GM21825 (cell line): ENCODE results near the gene STRIP2.
A peak's percentile ranks its signal among the peaks of the same experiment; 100 is the strongest.
"Not testable (repeated sequence)": the region's sequence is repeated elsewhere in the genome, so short reads cannot be mapped to it uniquely, and the experiment has no call there.

Experiments
- ATAC-seq: cut with Tn5 transposase; IDR thresholded peaks from one replicate; pipeline ENCODE4 v1.9.1; 2021; ENCODE audit warnings: mild to moderate bottlenecking, moderate library complexity; ENCODE audit not compliant: unreplicated experiment

Gene STRIP2, protein sequence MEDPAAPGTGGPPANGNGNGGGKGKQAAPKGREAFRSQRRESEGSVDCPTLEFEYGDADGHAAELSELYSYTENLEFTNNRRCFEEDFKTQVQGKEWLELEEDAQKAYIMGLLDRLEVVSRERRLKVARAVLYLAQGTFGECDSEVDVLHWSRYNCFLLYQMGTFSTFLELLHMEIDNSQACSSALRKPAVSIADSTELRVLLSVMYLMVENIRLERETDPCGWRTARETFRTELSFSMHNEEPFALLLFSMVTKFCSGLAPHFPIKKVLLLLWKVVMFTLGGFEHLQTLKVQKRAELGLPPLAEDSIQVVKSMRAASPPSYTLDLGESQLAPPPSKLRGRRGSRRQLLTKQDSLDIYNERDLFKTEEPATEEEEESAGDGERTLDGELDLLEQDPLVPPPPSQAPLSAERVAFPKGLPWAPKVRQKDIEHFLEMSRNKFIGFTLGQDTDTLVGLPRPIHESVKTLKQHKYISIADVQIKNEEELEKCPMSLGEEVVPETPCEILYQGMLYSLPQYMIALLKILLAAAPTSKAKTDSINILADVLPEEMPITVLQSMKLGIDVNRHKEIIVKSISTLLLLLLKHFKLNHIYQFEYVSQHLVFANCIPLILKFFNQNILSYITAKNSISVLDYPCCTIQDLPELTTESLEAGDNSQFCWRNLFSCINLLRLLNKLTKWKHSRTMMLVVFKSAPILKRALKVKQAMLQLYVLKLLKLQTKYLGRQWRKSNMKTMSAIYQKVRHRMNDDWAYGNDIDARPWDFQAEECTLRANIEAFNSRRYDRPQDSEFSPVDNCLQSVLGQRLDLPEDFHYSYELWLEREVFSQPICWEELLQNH

DNA sequence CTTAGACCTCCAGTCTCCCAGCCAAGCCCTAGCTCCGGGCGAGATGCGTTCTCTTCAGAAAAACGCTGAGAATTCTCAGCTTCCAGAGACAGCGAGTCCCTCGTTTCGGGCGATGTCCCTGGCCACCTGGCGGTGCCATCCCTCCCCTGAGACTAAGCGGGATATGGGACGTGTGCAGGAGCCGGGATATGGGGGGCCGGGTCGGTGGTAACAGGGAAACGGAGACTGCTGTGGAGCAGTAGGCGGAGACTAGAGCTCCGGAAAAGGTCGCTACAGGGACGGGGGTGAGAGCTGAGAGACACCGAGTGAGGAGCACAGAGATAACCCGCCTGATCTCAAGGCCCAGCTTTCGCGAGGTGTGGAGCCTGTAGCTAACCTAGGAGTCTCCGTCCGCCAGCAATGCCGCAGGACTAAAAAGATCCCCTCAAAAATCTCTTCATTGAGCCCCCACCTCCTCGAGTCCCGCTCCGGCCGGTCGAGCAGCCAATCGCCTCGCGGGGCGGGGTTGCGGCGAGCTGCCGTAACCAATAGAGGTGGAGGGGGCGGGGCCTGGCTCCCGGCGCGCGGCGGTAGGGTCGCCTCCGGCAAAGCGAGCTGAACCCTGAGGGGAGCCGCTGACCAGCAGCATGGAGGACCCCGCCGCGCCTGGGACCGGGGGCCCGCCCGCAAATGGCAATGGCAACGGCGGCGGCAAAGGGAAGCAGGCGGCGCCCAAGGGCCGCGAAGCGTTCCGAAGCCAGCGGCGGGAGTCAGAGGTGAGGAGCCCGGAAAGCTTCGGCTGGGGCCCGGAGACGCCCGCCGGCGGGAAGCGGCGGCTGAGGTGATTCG is at the start of gene STRIP2:
STRIP2 (plus strand) TSS at position 586 of the 828 bp plus-strand sequence; CDS start at position 627, 41 bp downstream.
- ATAC-seq, result peak; percentile 96

- ATAC-seq, result no peak
Observed at GRCh38 chr7:129385116-129385515, 49.1 kb upstream of the STRIP2 start.

DNA sequence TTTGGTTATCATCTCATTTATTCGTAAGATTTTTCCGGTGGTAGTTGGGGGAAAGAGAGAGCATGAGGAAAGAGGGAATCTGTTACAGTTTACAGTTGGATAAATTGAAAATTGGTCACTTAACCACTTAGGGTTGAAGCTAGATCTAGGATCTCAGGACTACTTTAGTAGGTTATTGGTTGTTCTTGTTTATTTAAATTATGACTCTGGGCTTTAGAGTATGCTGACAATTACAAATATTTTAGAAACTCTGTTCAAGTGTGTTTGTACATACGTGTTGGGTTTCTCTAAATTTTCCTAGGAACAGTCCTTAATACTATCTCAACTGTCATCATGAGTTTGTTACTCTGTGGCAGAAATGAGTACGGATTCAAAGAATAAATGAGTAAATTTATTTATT is 48.6 kb upstream of the STRIP2 start:
- no peak for ATAC-seq

DNA sequence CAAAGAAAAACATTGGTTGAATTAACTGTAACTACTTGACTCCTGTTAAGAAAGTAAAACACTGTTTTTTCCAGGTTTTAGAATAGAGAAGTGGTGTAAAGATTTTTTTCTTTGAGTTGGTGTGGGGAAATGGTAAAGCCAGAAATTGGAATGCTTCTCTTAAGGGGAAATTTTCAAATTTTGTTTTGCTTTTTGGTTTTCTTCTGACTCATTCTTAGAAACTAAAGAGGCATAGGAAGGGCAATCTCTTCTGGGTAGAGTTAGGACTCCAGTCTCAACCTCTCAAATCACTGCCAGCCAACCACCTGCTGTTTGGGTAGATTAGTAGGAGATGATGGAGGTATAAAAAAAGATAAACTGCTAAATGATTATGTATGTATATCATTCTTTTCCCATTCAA is 47.7 kb upstream of the STRIP2 start:
- no peak for ATAC-seq

DNA sequence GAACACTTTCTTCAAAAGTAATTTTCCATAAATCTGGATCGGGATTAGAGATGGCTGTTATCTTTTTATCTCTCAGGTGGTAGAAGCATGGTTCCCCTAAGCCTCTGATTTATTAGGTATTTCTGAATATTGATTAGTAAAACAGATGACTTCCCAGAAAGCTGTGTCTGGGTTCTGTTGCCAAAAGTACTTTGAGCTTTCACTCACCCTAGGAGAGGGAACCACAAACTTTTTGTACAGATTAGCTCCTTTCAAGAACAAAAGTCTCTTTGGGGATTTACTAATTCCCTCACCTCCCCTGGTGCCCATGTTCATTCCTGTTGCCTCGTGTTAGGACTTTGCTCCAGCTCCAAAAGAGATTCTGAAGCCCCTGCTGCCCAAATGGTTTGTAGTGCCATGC is 46.7 kb upstream of the STRIP2 start:
- no peak for ATAC-seq

DNA sequence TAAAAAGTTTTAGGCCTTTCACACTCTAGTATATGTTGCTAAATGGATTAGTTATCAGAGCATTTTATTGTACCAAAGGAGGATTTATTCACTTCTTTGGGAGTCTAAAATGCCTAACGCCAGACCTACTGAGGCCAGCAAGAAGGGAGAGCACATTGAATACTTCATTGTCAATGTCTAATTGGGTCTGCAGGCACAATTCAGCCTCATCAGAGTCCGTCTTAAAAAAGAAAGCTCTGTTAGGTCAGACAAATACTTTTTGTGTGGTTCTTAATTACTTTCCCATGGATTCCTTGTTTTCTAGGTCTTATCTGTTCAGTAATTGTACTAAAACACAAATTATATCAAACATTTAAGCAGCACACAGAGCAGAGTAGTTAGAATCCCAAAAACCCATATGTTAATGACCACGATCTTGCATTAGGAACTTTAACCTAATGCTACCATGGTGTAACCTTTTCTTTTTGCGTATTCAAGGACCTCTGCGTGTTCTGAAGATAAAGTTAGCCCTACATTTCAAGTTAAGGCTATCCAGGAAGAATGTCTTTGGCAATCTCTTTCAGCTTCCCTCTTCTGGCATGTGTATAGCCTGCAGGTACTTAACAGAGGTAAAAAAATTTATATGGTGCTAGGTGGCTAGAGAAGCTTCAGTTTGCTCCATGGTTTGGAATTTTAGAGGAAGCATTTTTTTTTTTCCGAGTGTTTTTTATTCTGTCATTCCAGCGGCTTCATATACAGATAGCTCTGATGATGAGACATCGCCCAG is 45.7 kb upstream of the STRIP2 start:
- no peak for ATAC-seq

DNA sequence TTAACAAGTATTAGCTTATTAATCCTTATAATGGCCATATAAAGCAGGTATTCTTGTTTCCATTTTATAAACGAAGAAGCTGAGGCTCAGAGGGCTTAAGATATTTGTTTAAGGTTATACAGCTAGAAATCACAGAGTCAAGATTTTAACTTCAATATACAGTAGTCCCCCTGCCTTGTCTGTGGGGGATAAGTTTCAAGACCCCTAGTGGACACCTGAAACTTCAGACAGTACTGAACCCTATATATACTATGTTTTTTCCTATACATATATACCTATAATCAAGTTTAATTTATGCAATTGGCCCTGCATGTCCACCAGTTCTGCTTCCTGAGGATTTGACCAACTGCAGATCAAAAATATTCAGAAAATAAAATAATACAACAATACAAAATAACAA is 44.4 kb upstream of the STRIP2 start:
- no peak for ATAC-seq

DNA sequence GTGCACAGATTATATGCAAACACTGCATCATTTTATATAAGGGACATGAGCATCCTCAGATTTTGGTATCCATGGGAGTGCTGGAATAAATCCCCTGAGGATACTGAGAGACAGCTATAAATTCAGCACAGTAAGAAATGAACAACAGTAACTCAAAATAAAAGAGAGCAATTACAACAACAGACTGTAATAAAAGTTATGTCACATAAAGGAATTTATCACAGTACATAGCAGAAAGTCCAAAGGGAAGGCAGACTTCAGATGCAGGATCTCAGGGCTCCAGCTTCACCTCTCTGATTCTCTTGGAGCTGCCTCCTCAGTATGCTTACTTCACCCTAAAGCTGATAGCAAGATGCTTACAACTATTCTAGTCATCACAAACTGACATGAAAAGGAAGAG is 43.9 kb upstream of the STRIP2 start:
- no peak for ATAC-seq

DNA sequence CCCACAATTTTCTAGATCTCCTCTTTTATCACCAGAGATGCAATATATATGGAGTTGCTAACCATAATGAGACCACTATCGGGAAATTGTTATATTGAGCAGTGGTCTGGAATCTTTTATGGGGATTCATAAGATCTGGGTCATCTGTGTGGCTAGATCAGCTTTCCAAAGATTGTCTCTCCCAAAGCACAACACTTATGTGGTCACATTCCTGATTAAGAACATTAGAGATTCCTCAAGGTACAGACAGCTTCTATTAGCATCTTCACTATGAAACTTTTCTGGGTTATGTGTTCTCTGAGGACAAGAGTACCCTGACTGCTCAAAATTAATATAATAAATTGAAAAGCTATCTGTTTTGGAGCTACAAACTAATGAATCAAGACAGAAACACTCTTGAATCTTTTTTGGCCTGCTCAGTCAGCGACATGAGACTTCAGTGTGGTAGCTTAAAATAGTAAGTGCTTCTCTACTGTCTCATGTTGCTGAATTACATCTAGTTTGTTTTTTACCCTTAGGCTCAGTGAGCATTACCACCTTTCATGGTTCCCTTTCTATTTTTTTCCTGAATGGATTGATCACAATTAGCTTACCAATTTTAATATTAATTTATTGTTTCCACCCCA is 42.6 kb upstream of the STRIP2 start:
- no peak for ATAC-seq

GRCh38 chr7:129393255-129393654 is 41.0 kb upstream of the STRIP2 start:
- no peak for ATAC-seq

- ATAC-seq, result no peak
Observed at GRCh38 chr7:129394101-129394500, 40.1 kb upstream of the STRIP2 start.

DNA sequence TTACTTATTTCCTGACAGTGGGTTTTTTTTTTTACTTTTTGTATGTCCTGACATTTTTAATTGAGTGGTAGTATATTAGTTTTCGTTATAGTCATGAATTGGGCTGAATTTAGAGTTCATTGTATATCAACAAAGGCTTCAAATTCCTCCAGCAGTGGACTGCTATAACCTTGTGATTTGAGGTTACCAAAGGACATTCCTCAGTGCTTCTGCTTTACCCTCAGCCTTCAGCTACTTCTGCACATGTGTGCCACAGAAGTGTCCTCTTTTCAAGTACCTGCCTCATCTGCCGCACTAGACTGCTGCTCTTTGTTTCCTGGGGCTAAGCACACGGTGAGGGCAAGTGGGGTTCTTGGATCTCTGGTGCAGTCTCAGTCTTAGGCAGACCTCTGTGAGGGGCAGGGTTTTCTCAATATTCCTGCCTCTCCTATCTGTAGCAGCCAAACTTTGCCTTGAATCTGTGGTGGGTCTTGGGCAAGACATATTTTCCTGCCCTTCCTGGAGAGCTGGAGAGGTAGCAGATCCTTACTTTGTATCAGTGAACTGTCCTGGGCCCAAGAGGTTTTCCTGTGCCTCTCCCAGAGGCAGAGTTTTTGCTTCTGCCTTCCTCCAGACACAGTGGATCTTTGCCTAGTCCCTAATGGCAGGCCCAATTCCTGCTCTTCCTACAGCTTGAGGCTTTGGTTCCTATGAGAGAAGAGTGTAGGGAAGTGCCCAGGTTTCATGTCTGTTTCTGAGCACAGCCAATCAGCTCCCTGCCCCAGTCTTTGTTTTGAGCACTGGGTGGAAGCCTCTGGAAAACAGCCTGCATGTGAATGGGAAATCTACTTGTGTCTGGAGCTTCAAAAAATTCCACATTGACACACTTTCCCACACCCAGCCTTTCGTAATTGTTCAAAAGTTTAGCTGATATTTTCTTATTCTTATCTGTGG is 39.0 kb upstream of the STRIP2 start:
- ATAC-seq, result no peak

DNA sequence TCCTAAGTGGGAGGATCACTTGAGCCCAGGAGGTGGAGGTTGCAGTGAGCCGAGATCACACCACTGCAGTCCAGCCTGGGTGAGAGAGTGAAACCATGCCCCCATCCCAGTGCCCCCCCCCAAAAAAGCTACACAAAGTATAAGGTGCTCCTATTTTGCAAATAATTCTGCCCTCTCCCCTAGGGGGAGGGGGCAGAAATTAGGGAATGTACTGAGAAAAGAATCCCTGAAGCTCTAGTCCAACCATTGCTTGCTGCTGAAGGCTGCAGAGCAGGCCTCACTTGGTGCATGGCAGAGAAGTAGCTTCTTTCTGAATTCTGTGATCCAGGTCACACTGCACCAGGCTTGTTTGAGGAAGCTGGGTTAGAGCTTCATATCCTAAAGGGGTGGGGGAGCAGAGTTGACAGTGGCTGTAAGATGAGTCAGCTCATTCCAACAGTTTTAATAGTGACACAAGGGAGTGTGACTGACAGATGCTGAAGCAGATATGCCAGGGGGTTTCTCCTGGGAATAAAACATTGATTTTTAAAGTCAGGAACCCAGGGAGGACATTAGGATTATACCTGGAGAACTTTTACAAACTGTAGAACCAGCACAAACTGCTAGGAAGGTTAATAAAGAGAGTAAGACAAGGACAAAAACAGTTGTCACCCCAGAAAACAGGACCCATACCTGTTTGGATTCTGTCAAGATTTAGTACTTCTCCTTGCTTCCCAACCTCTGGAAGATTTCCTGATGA is 32.8 kb upstream of the STRIP2 start:
- ATAC-seq, result no peak

DNA sequence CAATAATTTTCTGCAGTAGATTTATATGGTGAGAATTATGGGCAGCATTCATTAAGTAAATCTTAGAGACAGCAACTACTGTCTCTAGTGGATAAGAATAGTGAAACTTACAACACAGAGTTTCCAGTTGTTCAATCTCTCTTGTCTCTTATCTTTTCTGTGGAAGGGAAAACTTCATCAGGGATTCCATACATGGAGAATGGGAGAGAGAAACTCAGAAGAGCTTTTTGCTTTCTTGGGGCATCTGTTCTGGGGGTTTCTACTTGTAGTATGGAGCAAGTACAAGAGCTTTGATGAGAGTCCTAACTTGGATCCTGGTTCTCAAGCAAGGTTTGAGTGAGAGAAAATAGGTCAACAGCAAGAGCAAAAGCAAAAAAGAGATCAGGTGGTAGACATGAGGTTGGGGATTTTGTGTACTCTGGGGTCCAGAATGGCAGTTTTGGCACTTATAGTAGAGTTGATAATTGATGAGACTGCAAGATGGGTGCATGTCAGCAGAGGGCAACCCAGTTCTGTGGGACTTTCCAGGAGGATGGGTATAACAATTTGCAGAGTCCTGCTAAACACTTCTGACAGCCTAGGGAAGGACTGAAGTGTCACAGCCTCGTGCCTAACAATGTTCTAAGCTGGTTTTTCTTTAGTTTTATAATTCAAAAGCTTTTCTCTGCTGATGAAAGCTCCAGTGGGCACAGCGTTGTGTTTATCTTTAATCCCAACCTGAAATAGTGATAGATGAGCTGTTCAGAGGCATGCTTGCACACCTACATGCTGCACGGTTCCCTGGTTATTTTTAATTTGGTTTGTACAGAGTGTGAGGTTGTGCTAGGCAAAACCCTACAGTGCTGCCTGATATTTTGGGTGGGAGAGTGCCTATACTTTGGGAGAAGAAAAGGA is 32.0 kb upstream of the STRIP2 start:
- ATAC-seq, result no peak

DNA sequence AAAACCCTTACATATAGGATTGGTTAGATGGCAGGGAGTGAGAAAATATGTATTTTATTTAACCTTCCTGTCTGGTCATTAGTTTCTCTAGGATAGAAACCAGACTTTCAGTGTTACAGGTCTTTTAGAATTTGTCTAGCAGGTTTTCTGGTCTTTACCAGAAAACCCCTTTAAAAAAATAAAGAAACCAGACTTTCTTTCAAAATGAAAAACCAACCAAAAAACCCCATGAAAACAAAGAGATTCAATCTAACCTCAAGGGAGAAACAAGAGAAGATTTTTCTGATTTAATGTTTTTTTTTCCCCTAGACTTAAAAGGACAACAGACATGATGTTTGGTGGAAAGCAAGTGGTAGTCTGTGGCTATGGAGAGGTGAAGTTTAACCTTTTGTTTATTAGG is 28.7 kb upstream of the STRIP2 start:
- ATAC-seq, result no peak

DNA sequence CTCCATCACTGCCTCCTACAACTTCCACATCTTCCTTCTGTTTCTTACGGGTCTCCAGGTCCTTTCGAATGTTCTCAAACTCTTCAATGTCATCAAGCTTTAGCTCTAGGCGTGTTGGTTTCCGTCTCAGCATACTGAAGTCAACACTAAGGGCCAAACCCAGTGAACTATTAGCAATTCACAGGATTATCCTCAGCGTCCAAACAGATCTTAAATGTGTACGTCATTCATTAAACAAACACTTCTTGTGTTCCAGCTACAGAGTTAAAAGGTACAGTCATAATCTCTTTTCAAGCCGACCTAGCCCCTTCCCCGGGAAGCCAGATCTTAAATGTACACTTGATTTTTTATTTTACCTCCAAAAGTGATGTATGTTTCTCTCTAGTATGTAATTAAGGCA is 24.0 kb upstream of the STRIP2 start:
- ATAC-seq, result not testable (repeated sequence)

DNA sequence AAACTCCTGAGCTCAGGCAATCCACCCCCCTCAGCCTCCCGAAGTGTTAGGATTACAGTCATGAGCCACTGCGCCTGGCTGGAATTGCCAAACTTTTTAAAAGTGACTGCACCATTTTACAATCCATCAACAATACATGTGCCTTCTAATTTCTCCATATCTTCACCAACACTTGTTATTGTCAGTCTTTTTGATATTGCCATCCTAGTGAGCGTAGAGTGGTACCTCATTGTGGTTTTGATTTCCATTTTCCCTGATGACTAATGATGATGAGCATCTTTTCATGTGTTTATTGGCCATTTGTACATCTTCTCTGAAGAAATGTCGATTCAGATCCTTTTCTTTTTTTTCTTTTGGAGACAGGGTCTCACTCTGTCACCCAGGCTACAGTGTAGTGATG is 21.7 kb upstream of the STRIP2 start:
- ATAC-seq, result no peak
